Liver (tissue), 9 donors: ENCODE measurements around the gene TTC33. TPM values are rescaled to one million over a fixed set of nuclear protein-coding genes. Genes with fewer than 3 reads are reported as not detected.

Experiments used
- DNase-seq: peaks from one replicate; pipeline ENCODE4 v3.0.0-alpha.2; 2017; ENCODE audit warnings: low spot score
- H3K27ac ChIP-seq, 2 donors: one replicate each; pipeline ENCODE4 v1.7.0; 2013; ENCODE audit warnings: inconsistent platforms in 2 of 2, low read length in 2 of 2, control low read depth in 1 of 2, low read depth in 1 of 2, mild to moderate bottlenecking in 1 of 2
- H3K27me3 ChIP-seq, 4 donors: one replicate each; pipeline versions ENCODE4 v1.6.1 to v1.7.0; 2013; ENCODE audit warnings: low read length in 3 of 4, inconsistent platforms in 1 of 4, mild to moderate bottlenecking in 1 of 4, moderate library complexity in 1 of 4; ENCODE audit not compliant: control insufficient read depth in 4 of 4, insufficient read depth in 4 of 4
- H3K36me3 ChIP-seq, 4 donors: one replicate each; pipeline versions ENCODE4 v1.6.1 to v1.7.0; 2013; ENCODE audit warnings: low read length in 3 of 4, mild to moderate bottlenecking in 3 of 4, low read depth in 1 of 4, moderate library complexity in 1 of 4; ENCODE audit not compliant: control insufficient read depth in 4 of 4, insufficient read depth in 3 of 4
- H3K4me1 ChIP-seq, 4 donors: one replicate each; pipeline versions ENCODE4 v1.6.1 to v1.7.0; 2013; ENCODE audit warnings: low read length in 3 of 4, mild to moderate bottlenecking in 3 of 4, moderate library complexity in 1 of 4; ENCODE audit not compliant: control insufficient read depth in 4 of 4, insufficient read depth in 4 of 4
- H3K4me3 ChIP-seq, 3 donors: one replicate each; pipeline versions ENCODE4 v1.6.1 to v1.7.0; 2013; ENCODE audit warnings: low read length in 3 of 3, control low read depth in 1 of 3, low read depth in 1 of 3, mild to moderate bottlenecking in 1 of 3
- H3K9ac ChIP-seq, 2 donors: one replicate each; pipeline ENCODE4 v1.7.0; 2013; ENCODE audit warnings: low read length in 2 of 2, mild to moderate bottlenecking in 2 of 2, moderate library complexity in 2 of 2, control low read depth in 1 of 2, low read depth in 1 of 2
- H3K9me3 ChIP-seq, 4 donors: one replicate each; pipeline versions ENCODE4 v1.6.1 to v1.7.0; 2013; ENCODE audit warnings: low read length in 3 of 4; ENCODE audit not compliant: control insufficient read depth in 4 of 4
- EGR1 ChIP-seq, 2 donors: IDR thresholded peaks; 2 replicates each; pipeline ENCODE4 v1.6.1; 2016 to 2018; ENCODE audit warnings: antibody characterized with exemption in 2 of 2, low read depth in 2 of 2
- FOXA2 ChIP-seq: IDR thresholded peaks from 2 replicates; pipeline ENCODE4 v1.6.1; 2016; ENCODE audit warnings: antibody characterized with exemption
- GABPA ChIP-seq, 2 donors: IDR thresholded peaks in 1 of 2; conservative IDR thresholded peaks in 1 of 2; 2 replicates each; pipeline ENCODE4 v1.6.1; 2016; ENCODE audit warnings: antibody characterized with exemption in 2 of 2, mild to moderate bottlenecking in 1 of 2, moderate library complexity in 1 of 2
- HNF4G ChIP-seq: IDR thresholded peaks from 2 replicates; pipeline ENCODE4 v1.6.1; 2016; ENCODE audit warnings: antibody characterized with exemption
- JUND ChIP-seq, 2 donors: IDR thresholded peaks; 2 replicates each; pipeline ENCODE4 v1.6.1; 2016; ENCODE audit warnings: antibody characterized with exemption in 2 of 2
- RAD21 ChIP-seq, 2 donors: IDR thresholded peaks; 2 replicates each; pipeline ENCODE4 v1.6.1; 2016; ENCODE audit warnings: antibody characterized with exemption in 2 of 2, mild to moderate bottlenecking in 2 of 2
- RXRA ChIP-seq, 2 donors: IDR thresholded peaks; 2 replicates each; pipeline ENCODE4 v1.6.1; 2017 to 2018; ENCODE audit warnings: antibody characterized with exemption in 2 of 2, mild to moderate bottlenecking in 1 of 2
- SP1 ChIP-seq: IDR thresholded peaks from 2 replicates; pipeline ENCODE4 v1.6.1; 2018; ENCODE audit warnings: antibody characterized with exemption, mild to moderate bottlenecking
- TAF1 ChIP-seq: conservative IDR thresholded peaks from 2 replicates; pipeline ENCODE4 v1.6.1; 2016; ENCODE audit warnings: antibody characterized with exemption, mild to moderate bottlenecking
- YY1 ChIP-seq: IDR thresholded peaks from 2 replicates; pipeline ENCODE4 v1.6.1; 2016; ENCODE audit warnings: antibody characterized with exemption, mild to moderate bottlenecking
- WGBS: extraction: QIAGEN DNeasy Blood & Tissue Kit; methylation state at CpG from one replicate; pipeline ENCODE4 v1.1.7; 2013; 5-methylcytosine and 5-hydroxymethylcytosine counted together
- polyA plus RNA-seq, 2 donors: library from polyadenylated mRNA; stranded (reverse) in 1 of 2; unstranded in 1 of 2; fragments of 200-250 nt in 1 of 2; fragments of >200 nt in 1 of 2; fragmentation: Nextera tagmentation in 1 of 2; extraction: Ambion mirVana in 1 of 2; gene quantifications; one replicate each; pipeline versions ENCODE4 v1.2.1 to v1.2.3, GENCODE V29; 2013 to 2015
- total RNA-seq, 2 donors: library from RNA; depleted of rRNA; stranded (reverse); fragments of >200 nt; gene quantifications; one replicate each; pipeline ENCODE4 v1.2.3, GENCODE V29; 2014
- TF ChIP-seq, protein P1 (sequence below): IDR thresholded peaks from 2 replicates; pipeline ENCODE4 v1.6.1; 2016; ENCODE audit warnings: antibody characterized with exemption
- TF ChIP-seq, protein P2 (sequence below): fragments of 150-350 bp; IDR thresholded peaks from 2 replicates; pipeline ENCODE4 v1.5.1; 2017; ENCODE audit warnings: improper control_type of control experiment, low read depth, low read length; ENCODE audit not compliant: missing input control
- TF ChIP-seq, protein P3 (sequence below): IDR thresholded peaks from 2 replicates; pipeline ENCODE4 v1.6.1; 2016; ENCODE audit warnings: antibody characterized with exemption, mild to moderate bottlenecking
- donor health status: healthy.
- donor health status: healthy.
- donor health status: healthy.
- donor health status: healthy.
- donor health status: healthy.

TTC33 gene
- total and polyA plus RNA-seq, 4 donors = 4.3 to 12.0 (median 7.6) TPM

DNA sequence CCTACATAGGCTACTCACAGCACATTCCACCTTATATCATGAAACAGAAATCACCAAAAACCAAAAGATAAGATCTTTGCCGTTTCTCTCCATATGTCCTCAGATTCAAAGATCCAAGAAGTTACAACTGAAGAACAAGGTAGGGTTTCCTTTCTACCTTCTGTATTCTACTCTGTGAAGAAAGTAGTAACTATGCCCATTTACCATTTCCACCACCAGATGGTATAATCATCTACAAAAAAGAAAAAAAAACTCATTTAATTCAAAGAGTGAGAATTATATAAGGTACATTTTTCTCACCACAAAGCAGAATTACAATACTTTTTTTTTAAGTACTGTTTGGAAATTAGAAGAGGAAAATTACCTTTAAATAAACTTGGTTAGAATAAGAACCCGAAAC lies 248.7 kb downstream of the TTC33 start:
- WGBS = 46% methylated on average over 2 of the region's 2 CpGs
- H3K27me3 ChIP-seq = peaks cover 0 to 2% (median 0%) of the 10 kb centered on the region in 4 donors

DNA sequence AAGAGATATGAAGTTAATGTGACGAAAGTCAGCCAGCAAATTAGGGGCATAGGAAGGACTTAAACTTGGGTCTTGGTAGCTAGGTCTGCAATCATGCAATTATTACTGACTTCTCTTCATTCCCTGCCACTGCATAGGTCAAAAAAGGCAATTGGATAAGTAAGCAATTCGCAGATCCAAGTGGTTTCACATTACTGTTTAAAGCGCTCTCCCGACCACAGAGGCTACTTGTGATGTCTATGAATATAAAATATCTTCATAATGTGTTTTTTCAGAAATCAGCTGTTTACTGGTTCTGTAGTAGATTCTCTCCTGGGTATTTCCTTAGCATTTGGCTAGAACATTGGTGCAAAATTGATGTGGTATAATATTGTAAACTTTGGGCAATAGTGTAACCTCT lies 250.7 kb downstream of the TTC33 start:
- no peak overlapping the region for H3K27ac ChIP-seq
- H3K4me3 ChIP-seq = no peak overlapping the region
- H3K4me1 ChIP-seq = no peaks in the 10 kb centered on the region
- WGBS = 89% methylated on average over 4 of the region's 4 CpGs
- H3K9ac ChIP-seq = no peak overlapping the region
- no peaks in the 10 kb centered on the region for H3K9me3 ChIP-seq
- H3K27me3 ChIP-seq = peaks cover 0 to 2% (median 0%) of the 10 kb centered on the region in 4 donors
- TF ChIP-seq FOXA2 = no peak
- TF ChIP-seq, protein P1, sequence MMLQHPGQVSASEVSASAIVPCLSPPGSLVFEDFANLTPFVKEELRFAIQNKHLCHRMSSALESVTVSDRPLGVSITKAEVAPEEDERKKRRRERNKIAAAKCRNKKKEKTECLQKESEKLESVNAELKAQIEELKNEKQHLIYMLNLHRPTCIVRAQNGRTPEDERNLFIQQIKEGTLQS = no peak
- H3K36me3 ChIP-seq = no peaks in the 10 kb centered on the region
- no peak for DNase-seq

More for the DNA sequence above, 248.7 kb downstream of the TTC33 start:
- Histone ChIP-seq H3K27ac (no peak overlapping the region), H3K9ac (no peak overlapping the region), H3K36me3 (no peaks in the 10 kb centered on the region), H3K4me1 (no peaks in the 10 kb centered on the region), H3K9me3 (no peaks in the 10 kb centered on the region), H3K4me3 (no peak overlapping the region)
- TF ChIP-seq RAD21 (IDR thresholded peaks at IDR 0.05) = peak; percentile 26 to 41
- TF ChIP-seq TAF1 = no peak
- TF ChIP-seq, protein P2, sequence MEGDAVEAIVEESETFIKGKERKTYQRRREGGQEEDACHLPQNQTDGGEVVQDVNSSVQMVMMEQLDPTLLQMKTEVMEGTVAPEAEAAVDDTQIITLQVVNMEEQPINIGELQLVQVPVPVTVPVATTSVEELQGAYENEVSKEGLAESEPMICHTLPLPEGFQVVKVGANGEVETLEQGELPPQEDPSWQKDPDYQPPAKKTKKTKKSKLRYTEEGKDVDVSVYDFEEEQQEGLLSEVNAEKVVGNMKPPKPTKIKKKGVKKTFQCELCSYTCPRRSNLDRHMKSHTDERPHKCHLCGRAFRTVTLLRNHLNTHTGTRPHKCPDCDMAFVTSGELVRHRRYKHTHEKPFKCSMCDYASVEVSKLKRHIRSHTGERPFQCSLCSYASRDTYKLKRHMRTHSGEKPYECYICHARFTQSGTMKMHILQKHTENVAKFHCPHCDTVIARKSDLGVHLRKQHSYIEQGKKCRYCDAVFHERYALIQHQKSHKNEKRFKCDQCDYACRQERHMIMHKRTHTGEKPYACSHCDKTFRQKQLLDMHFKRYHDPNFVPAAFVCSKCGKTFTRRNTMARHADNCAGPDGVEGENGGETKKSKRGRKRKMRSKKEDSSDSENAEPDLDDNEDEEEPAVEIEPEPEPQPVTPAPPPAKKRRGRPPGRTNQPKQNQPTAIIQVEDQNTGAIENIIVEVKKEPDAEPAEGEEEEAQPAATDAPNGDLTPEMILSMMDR = peak; percentile 8
- no peak for DNase-seq

DNA sequence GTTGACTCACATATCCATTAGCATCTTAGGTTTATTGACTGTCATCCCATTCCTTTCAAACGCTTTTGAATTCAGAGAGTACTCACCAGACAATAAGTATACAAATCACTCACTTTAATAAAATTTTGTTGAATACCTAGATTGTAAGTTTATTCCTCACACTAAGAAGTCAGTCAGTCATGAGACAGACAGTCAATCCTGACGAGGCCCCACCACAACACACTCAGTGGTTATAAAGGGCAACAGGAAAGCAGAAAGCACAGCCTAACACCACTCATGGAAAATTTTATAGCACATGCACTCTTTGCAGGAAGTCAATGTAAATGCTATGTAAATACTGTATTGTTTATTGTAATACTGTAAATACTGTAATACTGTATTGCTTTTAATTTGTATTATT lies 252.3 kb downstream of the TTC33 start:
- H3K27me3 ChIP-seq = peaks cover 0 to 2% (median 0%) of the 10 kb centered on the region in 4 donors
- H3K9ac ChIP-seq = no peak overlapping the region
- DNase-seq = no peak
- no peaks in the 10 kb centered on the region for H3K36me3 ChIP-seq
- no peaks in the 10 kb centered on the region for H3K4me1 ChIP-seq
- no peak for TF ChIP-seq HNF4G
- TF ChIP-seq GABPA (IDR thresholded peaks at IDR 0.05 in 1 of 2, conservative IDR thresholded peaks at IDR 0.05 in 1 of 2) = no peak
- no peak for TF ChIP-seq RXRA (IDR thresholded peaks at IDR 0.05)
- no peak for TF ChIP-seq YY1
- no peaks in the 10 kb centered on the region for H3K9me3 ChIP-seq
- H3K4me3 ChIP-seq = no peak overlapping the region
- WGBS = 83% methylated on average over 2 of the region's 2 CpGs
- H3K27ac ChIP-seq = no peak overlapping the region

DNA sequence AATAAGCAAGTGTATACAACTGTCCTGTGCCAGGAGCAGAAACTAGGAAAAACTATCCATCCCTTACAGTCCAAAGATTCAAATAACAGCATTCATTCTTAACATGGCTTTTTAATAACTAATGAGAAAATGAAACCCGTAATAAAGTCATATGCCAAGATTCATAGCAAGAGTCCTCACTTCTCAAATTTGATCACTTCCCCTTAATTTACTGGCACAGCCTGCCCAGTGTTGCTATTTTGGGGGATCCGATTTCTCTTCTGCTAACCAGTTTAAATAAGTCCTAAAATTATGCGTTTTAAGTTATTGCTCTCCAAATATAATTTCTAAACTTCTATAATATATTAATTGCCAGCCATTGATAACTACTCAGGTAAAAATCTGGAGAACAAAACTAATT lies 253.0 kb downstream of the TTC33 start:
- no peak for TF ChIP-seq JUND (IDR thresholded peaks at IDR 0.05)
- TF ChIP-seq, protein P3, sequence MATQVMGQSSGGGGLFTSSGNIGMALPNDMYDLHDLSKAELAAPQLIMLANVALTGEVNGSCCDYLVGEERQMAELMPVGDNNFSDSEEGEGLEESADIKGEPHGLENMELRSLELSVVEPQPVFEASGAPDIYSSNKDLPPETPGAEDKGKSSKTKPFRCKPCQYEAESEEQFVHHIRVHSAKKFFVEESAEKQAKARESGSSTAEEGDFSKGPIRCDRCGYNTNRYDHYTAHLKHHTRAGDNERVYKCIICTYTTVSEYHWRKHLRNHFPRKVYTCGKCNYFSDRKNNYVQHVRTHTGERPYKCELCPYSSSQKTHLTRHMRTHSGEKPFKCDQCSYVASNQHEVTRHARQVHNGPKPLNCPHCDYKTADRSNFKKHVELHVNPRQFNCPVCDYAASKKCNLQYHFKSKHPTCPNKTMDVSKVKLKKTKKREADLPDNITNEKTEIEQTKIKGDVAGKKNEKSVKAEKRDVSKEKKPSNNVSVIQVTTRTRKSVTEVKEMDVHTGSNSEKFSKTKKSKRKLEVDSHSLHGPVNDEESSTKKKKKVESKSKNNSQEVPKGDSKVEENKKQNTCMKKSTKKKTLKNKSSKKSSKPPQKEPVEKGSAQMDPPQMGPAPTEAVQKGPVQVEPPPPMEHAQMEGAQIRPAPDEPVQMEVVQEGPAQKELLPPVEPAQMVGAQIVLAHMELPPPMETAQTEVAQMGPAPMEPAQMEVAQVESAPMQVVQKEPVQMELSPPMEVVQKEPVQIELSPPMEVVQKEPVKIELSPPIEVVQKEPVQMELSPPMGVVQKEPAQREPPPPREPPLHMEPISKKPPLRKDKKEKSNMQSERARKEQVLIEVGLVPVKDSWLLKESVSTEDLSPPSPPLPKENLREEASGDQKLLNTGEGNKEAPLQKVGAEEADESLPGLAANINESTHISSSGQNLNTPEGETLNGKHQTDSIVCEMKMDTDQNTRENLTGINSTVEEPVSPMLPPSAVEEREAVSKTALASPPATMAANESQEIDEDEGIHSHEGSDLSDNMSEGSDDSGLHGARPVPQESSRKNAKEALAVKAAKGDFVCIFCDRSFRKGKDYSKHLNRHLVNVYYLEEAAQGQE = no peak
- TF ChIP-seq SP1 = no peak
- TF ChIP-seq EGR1 (IDR thresholded peaks at IDR 0.05; ENCODE audit: low read depth in 2 of 2) = no peak
- no peak for TF ChIP-seq HNF4G
- no peak for TF ChIP-seq YY1
- TF ChIP-seq GABPA (IDR thresholded peaks at IDR 0.05 in 1 of 2, conservative IDR thresholded peaks at IDR 0.05 in 1 of 2) = no peak
- TF ChIP-seq, protein P2 = no peak
- 76% methylated on average over 3 of the region's 3 CpGs for WGBS
- DNase-seq = no peak

More for the DNA sequence above, 253.0 kb downstream of the TTC33 start:
- no peak overlapping the region for H3K4me3 ChIP-seq
- no peaks in the 10 kb centered on the region for H3K36me3 ChIP-seq
- no peak overlapping the region for H3K27ac ChIP-seq
- no peaks in the 10 kb centered on the region for H3K9me3 ChIP-seq
- peaks cover 0 to 2% (median 0%) of the 10 kb centered on the region in 4 donors for H3K27me3 ChIP-seq
- no peaks in the 10 kb centered on the region for H3K4me1 ChIP-seq
- no peak overlapping the region for H3K9ac ChIP-seq
